Peyer's patch (tissue), 4 donors: ENCODE measurements around the gene RRP8.

Source experiments
- POLR2A ChIP-seq, 2 donors: fragments of 450-650 bp; IDR thresholded peaks; one replicate each; pipeline ENCODE4 v1.5.1; 2017; ENCODE audit warnings: antibody characterized with exemption in 2 of 2, mild to moderate bottlenecking in 2 of 2, moderate library complexity in 2 of 2
- TF ChIP-seq, protein P1 (sequence below), 6 experiments: fragments of 450-650 bp in 4 of 6; fragments of 200-600 bp in 2 of 6; sonication (generic) in 1 of 6; IDR thresholded peaks; one replicate each; pipeline ENCODE4 v1.5.1; 2017 to 2019; ENCODE audit warnings: antibody characterized with exemption in 6 of 6, mild to moderate bottlenecking in 3 of 6, moderate library complexity in 1 of 6

DNA sequence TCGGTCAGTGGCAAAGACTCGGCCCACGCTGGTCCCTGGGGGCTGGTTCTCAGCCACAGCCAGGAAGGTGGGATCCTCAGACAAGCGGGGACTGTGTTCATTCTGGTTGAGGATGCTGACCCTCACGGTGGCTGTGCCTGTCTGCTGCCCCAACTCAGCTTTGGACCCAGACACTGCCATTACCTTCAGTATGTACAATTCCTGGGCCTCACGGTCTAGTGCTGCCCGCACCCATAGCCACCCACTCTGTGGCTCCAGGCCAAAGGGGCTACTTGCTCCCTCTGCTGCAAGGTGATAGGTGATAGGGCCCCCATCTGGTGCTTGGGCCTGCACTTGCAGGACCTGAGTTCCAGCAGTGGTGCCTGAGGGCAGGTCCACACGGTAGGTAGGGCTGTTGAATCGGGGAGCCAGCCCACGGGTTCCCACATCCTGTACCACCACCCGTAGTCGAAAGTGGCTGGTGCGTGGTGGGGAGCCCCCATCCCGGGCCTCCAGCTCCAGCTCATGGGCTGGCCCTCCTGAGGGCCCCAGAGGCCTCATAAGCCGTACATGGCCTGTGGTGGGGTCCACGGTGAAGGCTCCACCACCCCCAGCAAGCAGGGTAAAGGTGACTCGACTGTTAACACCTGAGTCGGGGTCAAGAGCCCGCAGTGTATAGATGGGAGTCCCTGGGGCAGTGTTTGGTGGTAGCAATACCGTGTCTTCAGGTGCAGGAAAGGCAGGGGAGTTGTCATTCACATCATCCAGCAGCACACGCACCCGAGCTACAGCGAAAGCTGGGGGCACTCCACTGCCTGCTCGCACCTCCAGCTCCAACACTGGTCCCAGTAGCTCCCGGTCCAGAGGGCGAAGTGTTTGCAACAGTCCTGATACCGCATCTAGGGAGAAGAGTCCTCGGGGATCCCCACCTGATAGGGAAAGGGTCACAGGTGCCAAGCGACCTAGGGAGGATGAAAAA, 29.0 kb upstream of the RRP8 start:
- TF ChIP-seq, protein P1, sequence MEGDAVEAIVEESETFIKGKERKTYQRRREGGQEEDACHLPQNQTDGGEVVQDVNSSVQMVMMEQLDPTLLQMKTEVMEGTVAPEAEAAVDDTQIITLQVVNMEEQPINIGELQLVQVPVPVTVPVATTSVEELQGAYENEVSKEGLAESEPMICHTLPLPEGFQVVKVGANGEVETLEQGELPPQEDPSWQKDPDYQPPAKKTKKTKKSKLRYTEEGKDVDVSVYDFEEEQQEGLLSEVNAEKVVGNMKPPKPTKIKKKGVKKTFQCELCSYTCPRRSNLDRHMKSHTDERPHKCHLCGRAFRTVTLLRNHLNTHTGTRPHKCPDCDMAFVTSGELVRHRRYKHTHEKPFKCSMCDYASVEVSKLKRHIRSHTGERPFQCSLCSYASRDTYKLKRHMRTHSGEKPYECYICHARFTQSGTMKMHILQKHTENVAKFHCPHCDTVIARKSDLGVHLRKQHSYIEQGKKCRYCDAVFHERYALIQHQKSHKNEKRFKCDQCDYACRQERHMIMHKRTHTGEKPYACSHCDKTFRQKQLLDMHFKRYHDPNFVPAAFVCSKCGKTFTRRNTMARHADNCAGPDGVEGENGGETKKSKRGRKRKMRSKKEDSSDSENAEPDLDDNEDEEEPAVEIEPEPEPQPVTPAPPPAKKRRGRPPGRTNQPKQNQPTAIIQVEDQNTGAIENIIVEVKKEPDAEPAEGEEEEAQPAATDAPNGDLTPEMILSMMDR (IDR thresholded peaks at IDR 0.05): no peak
- TF ChIP-seq POLR2A (IDR thresholded peaks at IDR 0.05): no peak
